ENCODE measurements around the gene PINK1. TPM values are rescaled to one million over a fixed set of nuclear protein-coding genes. Genes with fewer than 3 reads are reported as not detected.

Gene PINK1
- total RNA-seq, 1 donor from 2014 or later = 3.4 TPM

DNA sequence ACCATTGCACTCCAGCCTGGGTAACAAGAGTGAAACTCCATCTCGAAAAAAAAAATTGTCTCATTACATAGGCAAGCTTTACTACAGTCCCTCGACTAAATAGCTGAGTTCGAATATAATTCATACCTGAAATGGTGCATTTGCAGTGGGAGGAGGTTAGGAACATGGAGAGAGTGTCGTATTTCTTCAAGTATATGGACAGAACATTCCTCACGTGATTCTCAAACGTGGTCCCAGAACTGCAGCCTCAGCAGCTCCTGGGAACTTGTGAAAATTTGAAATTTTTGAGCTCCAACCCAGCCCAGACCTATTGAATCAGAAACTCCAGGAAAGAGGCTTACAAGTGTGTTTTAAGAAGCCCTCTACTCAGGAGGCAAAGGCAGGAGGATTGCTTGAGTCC, 37.2 kb upstream of the PINK1 start:
- Mint-ChIP-seq H3K4me3 (no peak overlapping the region), H3K4me1 (no peaks in the 10 kb centered on the region), H3K27ac (no peak overlapping the region), H3K27me3 (peaks cover 18% of the 10 kb centered on the region), H3K36me3 (ENCODE audit: low read depth) (no peaks in the 10 kb centered on the region), H3K9me3 (peaks cover 3% of the 10 kb centered on the region)
- ChIA-PET POLR2A (no interaction called here), CTCF (no interaction called here)
- DNase-seq (no peak), ATAC-seq (ENCODE audit: low read depth) (no peak)
- no peak for TF ChIP-seq CTCF (IDR thresholded peaks at IDR 0.05)
- intact Hi-C loops (cut with micrococcal nuclease) = no loop called here

DNA sequence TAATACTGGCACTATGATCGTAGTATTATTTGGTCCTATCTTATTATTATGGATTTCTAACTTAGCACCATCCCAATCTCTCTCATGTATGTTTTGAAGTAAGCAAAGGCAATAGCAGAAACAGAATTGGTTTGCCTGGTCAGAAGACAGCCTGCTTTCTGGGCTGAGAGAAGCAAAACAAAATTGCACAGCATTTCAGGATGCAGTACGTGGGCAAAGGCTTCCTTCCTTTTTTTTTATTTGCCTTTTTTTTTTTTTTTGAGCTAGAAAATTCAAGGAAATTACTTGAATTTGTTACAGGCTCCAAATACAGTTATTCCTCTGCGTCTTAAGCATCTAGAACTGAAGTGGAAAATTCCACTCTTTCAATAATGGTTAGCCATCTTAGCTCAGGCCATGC, 35.6 kb upstream of the PINK1 start:
- CTCF ChIA-PET = no interaction called here
- no peaks in the 10 kb centered on the region for H3K4me1 Mint-ChIP-seq
- TF ChIP-seq CTCF (IDR thresholded peaks at IDR 0.05) = no peak
- no peak overlapping the region for H3K4me3 Mint-ChIP-seq
- H3K27ac Mint-ChIP-seq = no peak overlapping the region
- H3K27me3 Mint-ChIP-seq = peaks cover 8% of the 10 kb centered on the region
- intact Hi-C loops (cut with micrococcal nuclease) = no loop called here
- no peaks in the 10 kb centered on the region for H3K36me3 Mint-ChIP-seq (ENCODE audit: low read depth)
- POLR2A ChIA-PET = no interaction called here
- DNase-seq (no peak), ATAC-seq (ENCODE audit: low read depth) (no peak)
- peaks cover 3% of the 10 kb centered on the region for H3K9me3 Mint-ChIP-seq

DNA sequence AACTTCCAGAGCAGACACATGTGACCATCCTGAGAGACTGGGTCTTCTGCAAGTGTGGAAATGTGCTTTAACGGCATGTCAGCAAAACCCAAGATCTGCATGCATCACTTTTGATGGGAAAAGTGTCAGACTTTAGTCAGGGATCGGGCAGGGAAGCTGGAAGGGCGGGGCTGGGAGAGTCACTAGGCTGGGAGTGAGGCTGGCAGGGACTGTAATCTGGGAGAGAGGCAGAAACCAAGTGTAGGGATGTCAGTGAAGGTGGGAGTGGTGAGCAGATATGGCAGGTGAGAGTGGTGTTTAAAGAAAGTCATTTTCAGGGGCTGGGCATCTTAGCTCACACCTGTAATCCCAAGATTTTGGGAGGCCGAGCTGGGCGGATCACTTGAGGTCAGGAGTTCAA, 33.1 kb upstream of the PINK1 start:
- Mint-ChIP-seq H3K4me3 (no peak overlapping the region), H3K27ac (no peak overlapping the region), H3K27me3 (peaks cover 7% of the 10 kb centered on the region), H3K4me1 (no peaks in the 10 kb centered on the region), H3K36me3 (ENCODE audit: low read depth) (no peaks in the 10 kb centered on the region), H3K9me3 (peaks cover 3% of the 10 kb centered on the region)
- intact Hi-C loops (cut with micrococcal nuclease) = no loop called here
- POLR2A ChIA-PET = no interaction called here
- DNase-seq = no peak
- CTCF ChIA-PET = no interaction called here
- ATAC-seq (ENCODE audit: low read depth) = no peak
- TF ChIP-seq CTCF (IDR thresholded peaks at IDR 0.05) = no peak

GRCh38 chr1:20601129-20601825, 32.0 kb upstream of the PINK1 start:
- H3K36me3 Mint-ChIP-seq (ENCODE audit: low read depth) = no peaks in the 10 kb centered on the region
- peaks cover 3% of the 10 kb centered on the region for H3K9me3 Mint-ChIP-seq
- ChIA-PET CTCF (no interaction called here), POLR2A (no interaction called here)
- ATAC-seq (ENCODE audit: low read depth) (no peak), DNase-seq (no peak)
- H3K4me1 Mint-ChIP-seq = no peaks in the 10 kb centered on the region
- H3K27ac Mint-ChIP-seq = no peak overlapping the region
- H3K4me3 Mint-ChIP-seq = no peak overlapping the region
- intact Hi-C loops (cut with micrococcal nuclease) = no loop called here
- no peak for TF ChIP-seq CTCF (IDR thresholded peaks at IDR 0.05)
- peaks cover 6% of the 10 kb centered on the region for H3K27me3 Mint-ChIP-seq

GRCh38 chr1:20602851-20603450, 30.3 kb upstream of the PINK1 start:
- ATAC-seq (ENCODE audit: low read depth) (no peak), DNase-seq (no peak)
- H3K4me3 Mint-ChIP-seq = no peak overlapping the region
- H3K9me3 Mint-ChIP-seq = peaks cover 3% of the 10 kb centered on the region
- intact Hi-C loops (cut with micrococcal nuclease) = no loop called here
- no peak for TF ChIP-seq CTCF (IDR thresholded peaks at IDR 0.05)
- no peaks in the 10 kb centered on the region for H3K36me3 Mint-ChIP-seq (ENCODE audit: low read depth)
- H3K4me1 Mint-ChIP-seq = no peaks in the 10 kb centered on the region
- H3K27me3 Mint-ChIP-seq = peaks cover 8% of the 10 kb centered on the region
- CTCF ChIA-PET = no interaction called here
- POLR2A ChIA-PET = no interaction called here
- H3K27ac Mint-ChIP-seq = no peak overlapping the region

Measured in activated B cell treated with CpG ODN at 0.5 μM for 24 hours (primary cell).